ENCODE data around the gene GRM7.

Gene GRM7

DNA sequence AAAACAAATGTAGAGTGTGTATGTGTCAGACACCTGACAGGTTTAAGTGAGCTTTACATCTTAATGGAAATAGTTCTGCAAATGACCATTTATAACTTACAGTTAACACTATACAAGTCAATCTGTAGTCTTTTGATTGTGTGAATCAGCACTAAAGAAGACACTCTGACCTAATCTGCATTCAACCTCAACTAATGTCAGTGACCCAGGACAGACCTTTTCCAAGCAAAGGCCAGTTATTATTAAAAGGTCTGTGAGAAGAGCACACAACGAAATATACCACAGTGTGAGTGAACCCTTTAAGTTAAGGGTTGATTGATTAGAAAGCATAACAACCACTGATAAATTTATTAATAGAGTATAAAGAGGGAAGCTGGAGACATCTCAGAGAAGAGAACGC lies 878.8 kb downstream of the GRM7 start:
- H3K27me3 ChIP-seq (replicated peaks; ENCODE audit: control insufficient read depth, insufficient read depth, low read length, poor library complexity, severe bottlenecking) = no peaks in the 10 kb centered on the region
- H3K4me3 ChIP-seq (ENCODE audit: insufficient read depth, low read depth, low read length, poor library complexity, severe bottlenecking) = no peak overlapping the region
- DNase-seq = no peak
- no peaks in the 10 kb centered on the region for H3K9me3 ChIP-seq (ENCODE audit: control insufficient read depth, low read length)
- H3K4me1 ChIP-seq (ENCODE audit: control insufficient read depth, insufficient read depth, low read length, poor library complexity, severe bottlenecking) = no peaks in the 10 kb centered on the region
- no peaks in the 10 kb centered on the region for H3K36me3 ChIP-seq (ENCODE audit: control insufficient read depth, insufficient read depth, low read length)
- no peak overlapping the region for H3K27ac ChIP-seq (ENCODE audit: insufficient read depth, low read length, poor library complexity, severe bottlenecking)

DNA sequence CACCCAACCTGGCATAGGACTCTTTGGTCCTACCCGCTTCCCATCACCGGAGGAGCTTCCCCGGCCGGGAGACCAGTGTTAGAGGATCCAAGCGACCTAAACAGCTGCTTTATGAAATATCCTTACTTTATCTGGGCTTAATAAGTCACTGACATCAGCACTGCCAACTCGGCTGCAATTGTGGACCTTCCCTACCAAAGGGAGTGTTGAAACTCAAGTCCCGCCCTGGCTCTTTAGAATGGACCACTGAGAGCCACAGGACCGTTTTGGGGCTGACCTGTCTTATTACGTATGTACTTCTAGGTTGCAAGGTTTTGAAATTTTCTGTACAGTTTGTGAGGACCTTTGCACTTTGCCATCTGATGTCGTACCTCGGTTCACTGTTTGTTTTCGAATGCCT lies 879.5 kb downstream of the GRM7 start:
- H3K9me3 ChIP-seq (ENCODE audit: control insufficient read depth, low read length) = no peaks in the 10 kb centered on the region
- no peak overlapping the region for H3K27ac ChIP-seq (ENCODE audit: insufficient read depth, low read length, poor library complexity, severe bottlenecking)

DNA sequence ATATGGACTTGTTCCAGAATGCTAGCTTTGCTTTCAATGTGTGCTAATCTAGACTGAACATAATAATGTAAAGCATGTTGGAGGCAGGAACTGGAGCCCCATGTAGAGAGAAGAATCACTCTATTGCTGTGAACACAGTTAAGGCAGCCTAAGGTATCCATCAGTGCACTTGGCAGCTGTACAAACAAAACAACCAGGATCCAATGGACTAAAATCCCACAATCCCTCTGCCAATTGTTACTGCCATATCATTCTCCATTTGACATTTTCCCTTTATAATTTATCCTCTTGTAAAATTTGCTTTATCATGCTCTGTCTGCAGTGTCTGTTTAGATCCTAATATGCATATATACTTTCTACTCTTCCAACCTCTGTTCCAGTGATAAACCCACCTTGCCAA lies 883.9 kb downstream of the GRM7 start:
- no peak for DNase-seq

More for the DNA sequence above, 879.5 kb downstream of the GRM7 start:
- Histone ChIP-seq H3K4me3 (ENCODE audit: insufficient read depth, low read depth, low read length, poor library complexity, severe bottlenecking) (no peak overlapping the region), H3K27me3 (replicated peaks; ENCODE audit: control insufficient read depth, insufficient read depth, low read length, poor library complexity, severe bottlenecking) (no peaks in the 10 kb centered on the region), H3K36me3 (ENCODE audit: control insufficient read depth, insufficient read depth, low read length) (no peaks in the 10 kb centered on the region), H3K4me1 (ENCODE audit: control insufficient read depth, insufficient read depth, low read length, poor library complexity, severe bottlenecking) (no peaks in the 10 kb centered on the region)
- DNase-seq = no peak

DNA sequence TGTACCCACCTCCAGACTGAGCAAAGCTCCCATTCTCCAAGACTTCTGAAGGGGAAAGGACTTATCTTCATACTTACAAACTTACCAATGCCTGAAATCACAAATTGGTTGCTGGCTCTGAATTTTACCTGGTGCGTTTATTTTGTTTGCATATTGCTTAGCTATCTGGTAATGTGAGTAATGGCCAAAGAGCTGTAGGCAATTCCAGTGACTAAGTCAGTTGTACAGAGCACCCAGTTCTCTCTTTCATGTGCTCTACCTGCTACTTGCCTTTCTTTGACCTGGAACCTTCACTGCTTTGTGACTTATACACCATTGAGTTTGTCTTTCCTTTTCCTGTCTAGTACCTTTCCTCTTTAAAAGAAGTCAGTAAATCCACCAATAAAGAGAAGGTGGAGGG lies 884.8 kb downstream of the GRM7 start:
- Histone ChIP-seq H3K9me3 (ENCODE audit: control insufficient read depth, low read length) (no peaks in the 10 kb centered on the region), H3K36me3 (ENCODE audit: control insufficient read depth, insufficient read depth, low read length) (no peaks in the 10 kb centered on the region), H3K27ac (ENCODE audit: insufficient read depth, low read length, poor library complexity, severe bottlenecking) (no peak overlapping the region), H3K27me3 (replicated peaks; ENCODE audit: control insufficient read depth, insufficient read depth, low read length, poor library complexity, severe bottlenecking) (no peaks in the 10 kb centered on the region), H3K4me1 (ENCODE audit: control insufficient read depth, insufficient read depth, low read length, poor library complexity, severe bottlenecking) (no peaks in the 10 kb centered on the region), H3K4me3 (ENCODE audit: insufficient read depth, low read depth, low read length, poor library complexity, severe bottlenecking) (no peak overlapping the region)
- DNase-seq = no peak

More for the DNA sequence above, 883.9 kb downstream of the GRM7 start:
- Histone ChIP-seq H3K27ac (ENCODE audit: insufficient read depth, low read length, poor library complexity, severe bottlenecking) (no peak overlapping the region), H3K4me3 (ENCODE audit: insufficient read depth, low read depth, low read length, poor library complexity, severe bottlenecking) (no peak overlapping the region), H3K4me1 (ENCODE audit: control insufficient read depth, insufficient read depth, low read length, poor library complexity, severe bottlenecking) (no peaks in the 10 kb centered on the region), H3K27me3 (replicated peaks; ENCODE audit: control insufficient read depth, insufficient read depth, low read length, poor library complexity, severe bottlenecking) (no peaks in the 10 kb centered on the region), H3K9me3 (ENCODE audit: control insufficient read depth, low read length) (no peaks in the 10 kb centered on the region), H3K36me3 (ENCODE audit: control insufficient read depth, insufficient read depth, low read length) (no peaks in the 10 kb centered on the region)

GRCh38 chr3:7749931-7750695 lies 889.2 kb downstream of the GRM7 start:
- Histone ChIP-seq H3K4me3 (ENCODE audit: insufficient read depth, low read depth, low read length, poor library complexity, severe bottlenecking) (no peak overlapping the region), H3K9me3 (ENCODE audit: control insufficient read depth, low read length) (no peaks in the 10 kb centered on the region), H3K4me1 (ENCODE audit: control insufficient read depth, insufficient read depth, low read length, poor library complexity, severe bottlenecking) (no peaks in the 10 kb centered on the region), H3K27me3 (replicated peaks; ENCODE audit: control insufficient read depth, insufficient read depth, low read length, poor library complexity, severe bottlenecking) (no peaks in the 10 kb centered on the region), H3K36me3 (ENCODE audit: control insufficient read depth, insufficient read depth, low read length) (no peaks in the 10 kb centered on the region), H3K27ac (ENCODE audit: insufficient read depth, low read length, poor library complexity, severe bottlenecking) (no peak overlapping the region)
- no peak for DNase-seq

GRCh38 chr3:7752005-7752404 lies 891.1 kb downstream of the GRM7 start:
- DNase-seq = no peak
- no peaks in the 10 kb centered on the region for H3K36me3 ChIP-seq (ENCODE audit: control insufficient read depth, insufficient read depth, low read length)
- H3K9me3 ChIP-seq (ENCODE audit: control insufficient read depth, low read length) = no peaks in the 10 kb centered on the region
- H3K27me3 ChIP-seq (replicated peaks; ENCODE audit: control insufficient read depth, insufficient read depth, low read length, poor library complexity, severe bottlenecking) = no peaks in the 10 kb centered on the region
- no peaks in the 10 kb centered on the region for H3K4me1 ChIP-seq (ENCODE audit: control insufficient read depth, insufficient read depth, low read length, poor library complexity, severe bottlenecking)
- no peak overlapping the region for H3K27ac ChIP-seq (ENCODE audit: insufficient read depth, low read length, poor library complexity, severe bottlenecking)
- no peak overlapping the region for H3K4me3 ChIP-seq (ENCODE audit: insufficient read depth, low read depth, low read length, poor library complexity, severe bottlenecking)

- Histone ChIP-seq H3K4me1 (ENCODE audit: control insufficient read depth, insufficient read depth, low read length, poor library complexity, severe bottlenecking) (no peaks in the 10 kb centered on the region), H3K4me3 (ENCODE audit: insufficient read depth, low read depth, low read length, poor library complexity, severe bottlenecking) (no peak overlapping the region), H3K27ac (ENCODE audit: insufficient read depth, low read length, poor library complexity, severe bottlenecking) (no peak overlapping the region), H3K27me3 (replicated peaks; ENCODE audit: control insufficient read depth, insufficient read depth, low read length, poor library complexity, severe bottlenecking) (no peaks in the 10 kb centered on the region), H3K9me3 (ENCODE audit: control insufficient read depth, low read length) (no peaks in the 10 kb centered on the region), H3K36me3 (ENCODE audit: control insufficient read depth, insufficient read depth, low read length) (no peaks in the 10 kb centered on the region)
- no peak for DNase-seq
Measured at GRCh38 chr3:7754653-7755441, 893.9 kb downstream of the GRM7 start.

- H3K9me3 ChIP-seq (ENCODE audit: control insufficient read depth, low read length) = no peaks in the 10 kb centered on the region
- no peaks in the 10 kb centered on the region for H3K36me3 ChIP-seq (ENCODE audit: control insufficient read depth, insufficient read depth, low read length)
- H3K4me1 ChIP-seq (ENCODE audit: control insufficient read depth, insufficient read depth, low read length, poor library complexity, severe bottlenecking) = no peaks in the 10 kb centered on the region
- DNase-seq = no peak
- no peaks in the 10 kb centered on the region for H3K27me3 ChIP-seq (replicated peaks; ENCODE audit: control insufficient read depth, insufficient read depth, low read length, poor library complexity, severe bottlenecking)
- no peak overlapping the region for H3K4me3 ChIP-seq (ENCODE audit: insufficient read depth, low read depth, low read length, poor library complexity, severe bottlenecking)
- H3K27ac ChIP-seq (ENCODE audit: insufficient read depth, low read length, poor library complexity, severe bottlenecking) = no peak overlapping the region
Measured at GRCh38 chr3:7759630-7760029, 898.7 kb downstream of the GRM7 start.

DNA sequence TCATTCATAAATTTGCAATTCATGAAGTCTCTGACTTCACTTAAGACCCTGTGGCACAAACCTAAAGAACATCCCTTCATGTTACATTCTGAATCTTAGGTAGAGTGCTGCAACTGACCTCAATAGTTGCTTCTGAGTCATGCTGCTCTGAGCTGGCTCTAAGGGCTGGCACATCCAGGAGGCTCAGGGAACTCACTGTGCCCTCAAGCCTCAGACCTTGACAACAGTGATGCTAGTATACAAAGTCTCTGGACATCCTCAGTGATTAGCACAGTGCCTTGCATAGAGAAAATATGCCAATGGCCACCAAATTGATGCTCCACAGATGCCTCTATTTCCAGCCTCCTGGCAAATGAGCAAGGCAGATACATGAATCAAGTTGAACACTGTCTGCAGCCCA lies 899.8 kb downstream of the GRM7 start:
- no peak for DNase-seq
- Histone ChIP-seq H3K9me3 (ENCODE audit: control insufficient read depth, low read length) (no peaks in the 10 kb centered on the region), H3K36me3 (ENCODE audit: control insufficient read depth, insufficient read depth, low read length) (no peaks in the 10 kb centered on the region), H3K4me3 (ENCODE audit: insufficient read depth, low read depth, low read length, poor library complexity, severe bottlenecking) (no peak overlapping the region), H3K27me3 (replicated peaks; ENCODE audit: control insufficient read depth, insufficient read depth, low read length, poor library complexity, severe bottlenecking) (no peaks in the 10 kb centered on the region), H3K4me1 (ENCODE audit: control insufficient read depth, insufficient read depth, low read length, poor library complexity, severe bottlenecking) (no peaks in the 10 kb centered on the region), H3K27ac (ENCODE audit: insufficient read depth, low read length, poor library complexity, severe bottlenecking) (no peak overlapping the region)

GRCh38 chr3:7764115-7764514 lies 903.2 kb downstream of the GRM7 start:
- Histone ChIP-seq H3K27ac (ENCODE audit: insufficient read depth, low read length, poor library complexity, severe bottlenecking) (no peak overlapping the region), H3K4me3 (ENCODE audit: insufficient read depth, low read depth, low read length, poor library complexity, severe bottlenecking) (no peak overlapping the region), H3K4me1 (ENCODE audit: control insufficient read depth, insufficient read depth, low read length, poor library complexity, severe bottlenecking) (no peaks in the 10 kb centered on the region), H3K27me3 (replicated peaks; ENCODE audit: control insufficient read depth, insufficient read depth, low read length, poor library complexity, severe bottlenecking) (no peaks in the 10 kb centered on the region), H3K9me3 (ENCODE audit: control insufficient read depth, low read length) (no peaks in the 10 kb centered on the region), H3K36me3 (ENCODE audit: control insufficient read depth, insufficient read depth, low read length) (no peaks in the 10 kb centered on the region)
- DNase-seq = no peak
